ENCODE measurements around the gene TTBK1.

Gene TTBK1

DNA sequence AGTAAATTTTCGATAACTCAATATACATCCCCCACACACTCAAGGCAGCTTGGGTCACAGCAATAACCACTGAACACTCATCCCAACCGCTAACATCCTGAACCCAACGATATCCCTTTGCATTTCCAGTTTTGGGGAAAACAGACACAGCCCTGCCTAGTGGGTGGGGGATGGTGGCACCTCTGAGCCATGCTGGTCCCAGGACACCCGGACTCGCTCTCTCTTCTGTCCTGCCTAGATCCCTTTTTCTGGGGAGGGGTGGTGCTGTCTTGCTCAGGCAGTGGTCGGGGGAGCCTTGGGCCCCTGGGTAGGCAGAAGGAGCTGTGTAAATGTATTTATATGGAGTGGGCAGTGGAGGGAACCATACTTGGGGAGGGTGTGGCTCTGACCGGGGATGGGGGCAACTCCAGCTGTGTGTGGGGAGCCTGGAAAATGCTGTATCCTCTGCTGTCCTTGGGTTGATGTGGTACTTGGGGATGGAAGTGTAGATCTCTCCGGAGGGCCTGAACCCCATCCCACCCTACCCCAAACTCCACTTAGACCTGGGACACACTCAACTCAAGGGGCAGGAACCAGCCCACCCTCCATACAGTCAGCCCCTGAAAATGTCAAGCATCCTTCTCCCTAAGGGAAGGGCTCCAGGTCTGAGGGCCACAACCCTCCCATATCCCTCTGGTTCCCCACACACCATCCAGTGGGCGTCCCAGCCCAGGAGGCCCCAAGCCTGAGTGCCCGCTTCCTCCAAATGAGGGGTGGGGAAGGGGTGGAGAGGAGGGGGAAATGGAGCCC is 31.0 kb downstream of the TTBK1 start:
- no peak for DNase-seq

DNA sequence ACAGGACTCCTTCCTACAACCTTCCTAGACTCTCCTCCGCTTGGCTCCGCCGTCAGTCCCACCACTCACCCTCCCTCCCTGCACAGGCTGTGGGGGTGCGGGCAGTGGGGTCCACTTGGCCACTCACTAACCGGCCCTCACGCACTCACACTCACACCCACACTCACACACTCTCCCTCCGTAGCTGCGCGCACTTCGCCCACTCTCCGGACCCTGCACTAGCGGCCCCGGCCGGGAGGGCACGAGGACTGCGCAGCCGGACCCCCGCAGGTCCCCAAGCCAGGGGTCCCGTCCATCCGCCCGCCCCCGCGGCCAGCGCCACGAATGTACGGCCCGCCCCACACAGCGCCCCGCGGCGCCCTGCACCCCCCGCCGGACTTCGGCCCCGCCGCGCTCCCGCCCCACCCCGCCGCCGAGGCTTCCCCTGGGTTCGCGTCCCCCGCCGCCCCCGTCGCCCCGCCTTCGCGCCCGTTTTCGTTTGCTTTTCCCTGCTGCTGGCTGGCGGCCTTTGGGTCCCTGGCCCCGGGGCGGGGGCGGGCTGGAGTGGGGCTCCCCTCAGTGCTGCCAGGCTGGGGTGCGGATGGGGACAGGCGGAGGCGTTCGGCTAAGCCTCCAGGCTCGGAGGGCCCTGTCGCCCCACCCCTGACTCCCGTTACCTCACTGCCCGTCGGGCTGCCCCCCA is 31.8 kb downstream of the TTBK1 start:
- no peak for DNase-seq

DNA sequence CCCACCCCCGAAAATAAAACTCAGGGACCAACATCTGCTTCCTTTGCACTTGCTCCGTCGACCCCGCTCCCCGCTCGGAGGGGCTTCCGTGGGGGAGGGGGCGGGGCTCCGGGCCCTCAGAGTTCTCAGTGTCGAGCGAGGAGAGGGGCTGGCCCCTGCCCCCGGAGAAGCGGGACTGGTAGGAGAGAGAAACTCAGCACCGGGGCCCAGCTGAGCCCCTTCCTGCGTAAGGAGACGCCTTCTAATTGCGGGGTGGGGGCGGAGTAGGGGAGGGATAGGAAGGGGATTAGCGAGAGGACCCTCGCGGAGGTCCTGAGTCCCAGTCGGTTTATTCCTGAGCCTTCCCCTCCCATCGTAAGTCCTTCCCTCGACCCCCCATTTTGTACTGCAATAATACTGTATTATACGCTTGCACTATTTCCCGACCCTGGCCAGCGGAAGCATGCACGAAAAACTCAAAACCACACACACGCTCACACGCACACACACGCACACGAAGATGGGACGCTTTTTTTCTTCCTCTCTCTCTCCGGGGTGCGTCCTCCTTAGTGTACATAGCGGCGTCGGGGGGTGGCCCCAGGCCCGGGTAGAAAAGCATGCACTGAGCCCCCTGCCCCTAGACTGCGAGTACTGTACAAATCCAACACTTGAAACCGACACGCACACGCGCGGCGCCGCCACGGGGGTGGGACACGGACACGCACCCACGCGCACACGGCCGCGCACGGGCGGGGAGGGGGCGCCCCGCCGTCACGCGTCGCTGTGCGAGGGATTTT is 32.7 kb downstream of the TTBK1 start:
- no peak for DNase-seq

DNA sequence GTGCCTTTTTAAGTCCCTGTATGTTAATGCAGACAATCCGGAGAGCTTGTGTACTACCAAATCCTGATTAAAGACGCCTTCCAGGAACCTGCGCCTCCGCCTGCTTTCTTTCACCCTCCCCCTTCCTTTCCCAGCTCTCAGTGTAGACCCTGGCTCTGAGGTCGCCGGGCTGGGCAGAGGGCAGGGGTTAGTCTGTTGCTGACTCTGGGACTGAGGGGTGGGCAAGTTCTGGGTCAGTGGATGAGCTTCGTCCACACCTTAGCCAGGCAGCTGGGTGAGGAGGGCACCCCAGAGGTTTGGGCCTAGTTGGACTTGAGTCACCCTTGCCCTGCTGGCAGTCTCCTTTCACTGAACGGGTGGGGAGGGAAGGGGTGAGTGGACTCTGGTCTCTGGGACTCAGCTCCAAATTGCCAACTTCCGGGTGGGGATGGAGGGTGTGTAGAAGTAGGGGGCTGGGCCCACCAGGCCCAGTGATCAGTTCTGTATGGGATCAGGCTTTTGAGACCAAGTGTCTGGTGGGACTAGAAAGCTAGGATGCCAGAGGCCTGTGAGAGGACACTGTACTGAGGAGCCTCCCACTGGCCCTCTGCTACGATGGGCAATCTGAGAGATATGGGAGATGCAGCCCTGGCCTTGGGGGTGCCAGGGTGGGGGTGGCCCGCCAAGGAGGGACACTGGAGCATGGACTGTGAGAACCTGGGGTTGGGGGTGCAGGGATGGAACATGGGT is 33.5 kb downstream of the TTBK1 start:
- DNase-seq: no peak

DNA sequence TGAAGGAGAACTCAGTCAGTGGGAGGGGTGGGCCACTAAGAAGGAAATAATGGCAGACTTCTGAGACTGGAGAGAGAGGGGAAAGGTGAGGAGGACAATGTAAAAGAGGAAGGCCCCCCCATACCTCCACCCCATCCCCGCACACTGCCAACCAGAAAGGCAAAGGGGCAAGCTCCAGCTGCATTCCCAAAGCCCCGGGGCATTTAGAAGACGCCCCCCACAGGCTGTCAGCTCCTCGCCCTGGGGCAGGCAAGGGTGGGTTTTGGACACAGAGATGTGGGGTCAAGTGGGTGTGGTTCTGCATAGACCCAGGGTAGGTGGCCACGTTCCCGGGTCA is 34.0 kb downstream of the TTBK1 start:
- no peak for DNase-seq

DNA sequence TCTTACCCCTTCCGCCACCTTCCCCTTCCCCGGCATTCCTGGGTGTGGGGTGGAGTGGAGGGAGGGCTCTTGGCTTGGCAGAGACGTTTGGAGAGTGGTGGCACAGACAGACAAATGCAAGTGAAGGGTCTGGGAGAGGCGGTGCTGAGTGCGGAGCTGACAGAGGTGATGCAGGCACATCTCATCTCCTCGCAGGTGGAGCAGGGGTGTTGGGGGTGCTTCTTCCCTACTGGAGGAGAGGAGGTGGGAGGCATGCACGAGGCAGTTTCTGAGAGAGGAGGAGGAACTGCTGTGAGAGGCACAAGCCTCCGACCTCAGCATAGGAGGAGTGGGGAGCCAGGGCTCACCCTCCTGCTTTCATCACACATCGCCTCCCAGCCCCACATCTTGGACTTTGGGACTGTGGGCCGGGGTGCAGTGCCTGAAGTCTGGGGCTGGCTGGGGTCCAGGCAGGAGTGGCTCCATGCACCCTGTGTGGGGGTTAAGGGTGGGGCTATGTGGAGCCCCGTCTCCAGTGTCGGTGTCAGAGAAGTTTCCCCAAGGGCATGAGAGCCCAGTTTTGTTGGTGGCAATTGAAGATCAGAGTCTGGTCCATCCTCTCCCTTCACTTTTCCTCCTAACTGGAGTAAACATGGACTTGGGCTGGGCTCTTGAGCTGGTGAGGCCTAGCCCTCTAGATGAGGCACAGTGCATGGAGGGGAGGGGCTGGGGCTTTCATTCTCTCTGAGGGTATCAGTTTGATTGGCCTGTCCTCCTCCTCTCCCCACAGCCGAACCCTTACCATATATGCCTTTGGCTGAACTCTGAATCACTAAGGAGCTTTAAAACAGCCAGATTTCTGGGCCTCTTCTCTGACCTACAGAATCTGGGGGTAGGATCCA is 34.6 kb downstream of the TTBK1 start:
- DNase-seq: no peak

DNA sequence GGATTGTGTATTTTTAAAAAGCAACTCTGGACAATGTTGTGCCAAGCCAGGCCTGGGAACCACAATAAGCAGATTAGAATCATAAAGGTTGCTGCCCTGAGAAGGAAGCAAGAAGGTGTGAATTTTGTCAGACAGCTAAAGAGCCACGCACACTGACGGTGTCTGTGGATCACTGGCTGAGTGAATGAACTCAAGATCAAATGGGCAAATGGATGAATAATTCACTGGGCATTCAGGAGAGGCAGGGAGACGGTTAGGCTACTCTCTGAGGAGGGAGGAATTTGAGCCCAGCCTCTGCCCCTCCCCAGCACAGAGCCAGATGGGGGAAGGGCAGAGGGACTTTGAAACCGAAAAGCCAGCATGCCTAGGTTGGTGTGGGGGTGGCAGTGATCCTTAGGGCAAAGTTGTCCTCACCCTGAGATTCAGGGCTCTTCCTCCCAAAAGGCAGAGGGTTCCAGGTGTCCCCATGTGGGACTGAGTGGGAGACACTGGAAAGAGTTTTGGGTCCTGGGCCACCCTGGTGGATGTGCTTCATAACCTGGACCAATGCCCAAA is 35.3 kb downstream of the TTBK1 start:
- no peak for DNase-seq

DNA sequence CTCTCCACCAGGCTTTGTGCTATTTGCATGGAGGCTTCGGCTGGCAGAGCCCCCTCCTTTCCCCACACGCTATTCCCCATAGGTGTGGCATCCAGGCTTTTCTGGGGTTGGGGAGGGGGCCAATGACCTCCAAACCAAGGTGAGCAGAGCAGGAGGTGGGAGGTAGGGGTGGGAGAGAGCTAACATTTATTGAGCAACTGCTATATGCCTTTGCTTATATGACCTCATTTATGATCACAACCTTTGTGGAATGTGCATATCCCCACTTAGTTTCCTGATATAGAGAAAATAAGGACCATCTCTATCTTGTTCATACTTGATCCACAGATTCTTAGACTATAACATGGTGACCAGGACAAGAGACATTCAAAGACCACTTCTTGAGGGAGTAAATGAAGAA is 37.0 kb downstream of the TTBK1 start:
- no peak for DNase-seq

DNA sequence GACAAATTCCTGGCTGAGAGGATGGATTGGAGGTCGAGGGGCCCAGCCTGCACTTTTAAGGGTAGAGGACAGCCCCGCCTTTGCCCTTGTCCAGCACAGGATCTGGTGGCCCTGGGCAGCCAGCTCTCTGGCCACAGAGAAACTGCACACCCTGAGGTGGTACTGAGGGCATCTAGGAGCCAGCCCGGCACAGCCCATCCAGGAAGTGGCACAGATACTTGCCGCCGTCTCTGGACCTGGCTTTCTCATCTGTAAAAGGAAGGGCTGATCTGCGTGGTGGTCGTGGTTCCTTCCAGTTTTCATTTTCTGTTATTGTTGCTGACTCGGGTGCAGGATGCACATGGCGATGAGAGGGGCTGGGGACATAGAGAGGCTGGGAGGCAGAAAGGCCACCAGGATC is 38.8 kb downstream of the TTBK1 start:
- DNase-seq: no peak

DNA sequence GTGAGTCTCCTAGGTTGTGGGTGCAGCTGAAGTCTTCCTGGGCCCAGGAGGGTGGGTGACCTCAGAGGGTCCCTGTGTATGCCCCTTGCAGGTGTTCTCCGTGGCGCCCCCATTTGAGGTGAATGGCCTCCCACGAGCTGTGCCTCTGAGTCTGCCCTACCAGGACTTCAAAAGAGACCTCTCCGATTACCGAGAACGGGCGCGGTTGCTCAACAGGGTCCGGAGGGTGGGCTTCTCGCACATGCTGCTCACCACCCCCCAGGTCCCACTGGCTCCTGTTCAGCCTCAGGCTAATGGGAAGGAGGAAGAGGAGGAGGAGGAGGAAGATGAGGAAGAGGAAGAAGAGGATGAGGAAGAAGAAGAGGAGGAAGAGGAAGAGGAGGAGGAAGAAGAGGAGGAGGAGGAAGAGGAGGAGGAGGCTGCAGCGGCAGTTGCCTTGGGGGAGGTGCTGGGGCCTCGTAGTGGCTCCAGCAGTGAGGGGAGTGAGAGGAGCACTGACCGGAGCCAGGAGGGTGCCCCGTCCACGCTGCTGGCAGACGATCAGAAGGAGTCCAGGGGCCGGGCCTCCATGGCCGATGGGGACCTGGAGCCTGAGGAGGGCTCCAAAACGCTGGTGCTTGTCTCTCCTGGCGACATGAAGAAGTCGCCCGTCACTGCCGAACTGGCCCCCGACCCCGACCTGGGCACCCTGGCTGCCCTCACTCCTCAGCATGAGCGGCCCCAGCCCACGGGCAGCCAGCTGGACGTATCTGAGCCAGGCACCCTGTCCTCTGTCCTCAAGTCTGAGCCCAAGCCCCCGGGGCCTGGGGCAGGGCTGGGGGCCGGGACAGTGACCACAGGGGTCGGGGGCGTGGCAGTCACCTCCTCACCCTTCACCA is 39.6 kb downstream of the TTBK1 start:
- DNase-seq: no peak

DNA sequence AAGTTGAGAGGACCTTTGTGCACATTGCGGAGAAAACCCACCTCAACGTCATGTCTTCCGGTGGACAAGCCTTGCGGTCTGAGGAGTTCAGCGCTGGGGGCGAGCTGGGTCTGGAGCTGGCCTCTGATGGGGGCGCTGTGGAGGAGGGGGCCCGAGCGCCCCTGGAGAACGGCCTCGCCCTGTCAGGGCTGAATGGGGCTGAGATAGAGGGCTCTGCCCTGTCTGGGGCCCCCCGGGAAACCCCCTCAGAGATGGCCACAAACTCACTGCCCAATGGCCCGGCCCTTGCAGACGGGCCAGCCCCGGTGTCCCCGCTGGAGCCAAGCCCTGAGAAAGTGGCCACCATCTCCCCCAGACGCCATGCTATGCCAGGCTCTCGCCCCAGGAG is 40.2 kb downstream of the TTBK1 start:
- no peak for DNase-seq

DNA sequence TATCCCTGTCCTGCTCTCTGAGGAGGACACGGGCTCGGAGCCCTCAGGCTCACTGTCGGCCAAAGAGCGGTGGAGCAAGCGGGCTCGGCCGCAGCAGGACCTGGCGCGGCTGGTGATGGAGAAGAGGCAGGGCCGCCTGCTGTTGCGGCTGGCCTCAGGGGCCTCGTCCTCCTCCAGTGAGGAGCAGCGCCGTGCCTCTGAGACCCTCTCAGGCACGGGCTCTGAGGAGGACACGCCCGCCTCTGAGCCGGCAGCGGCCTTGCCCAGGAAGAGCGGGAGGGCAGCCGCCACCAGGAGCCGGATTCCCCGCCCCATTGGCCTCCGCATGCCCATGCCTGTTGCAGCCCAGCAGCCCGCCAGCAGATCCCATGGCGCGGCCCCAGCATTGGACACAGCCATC is 40.6 kb downstream of the TTBK1 start:
- DNase-seq: no peak

DNA sequence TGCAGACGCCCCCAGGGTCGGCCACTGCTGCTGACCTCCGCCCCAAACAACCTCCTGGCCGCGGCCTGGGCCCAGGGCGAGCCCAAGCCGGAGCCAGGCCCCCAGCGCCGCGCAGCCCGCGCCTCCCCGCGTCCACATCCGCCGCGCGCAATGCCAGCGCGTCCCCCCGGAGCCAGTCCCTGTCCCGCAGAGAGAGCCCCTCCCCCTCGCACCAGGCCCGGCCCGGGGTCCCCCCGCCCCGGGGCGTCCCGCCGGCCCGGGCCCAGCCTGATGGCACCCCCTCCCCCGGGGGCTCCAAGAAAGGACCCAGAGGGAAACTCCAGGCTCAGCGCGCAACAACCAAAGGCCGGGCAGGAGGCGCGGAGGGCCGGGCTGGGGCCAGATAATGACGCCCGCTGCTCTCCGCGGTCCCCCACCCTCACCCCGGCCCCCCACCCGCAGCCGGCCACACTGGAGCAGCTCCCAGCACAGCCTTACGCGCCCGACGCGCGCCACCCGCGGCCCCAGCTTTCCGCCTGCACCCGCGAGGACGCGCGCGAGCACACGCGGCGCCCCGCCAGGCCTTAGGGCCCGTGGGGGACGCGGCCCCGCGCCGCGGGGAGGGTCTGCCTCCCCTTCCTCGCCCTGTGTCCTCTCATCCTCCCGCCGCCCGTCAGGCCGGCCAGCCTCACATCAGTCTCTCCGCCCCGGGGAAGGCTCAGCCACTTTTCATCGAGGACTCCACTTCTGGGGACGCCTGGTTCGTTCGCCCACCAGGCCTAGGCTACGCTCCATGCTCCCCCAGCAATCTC is 41.9 kb downstream of the TTBK1 start:
- no peak for DNase-seq

DNA sequence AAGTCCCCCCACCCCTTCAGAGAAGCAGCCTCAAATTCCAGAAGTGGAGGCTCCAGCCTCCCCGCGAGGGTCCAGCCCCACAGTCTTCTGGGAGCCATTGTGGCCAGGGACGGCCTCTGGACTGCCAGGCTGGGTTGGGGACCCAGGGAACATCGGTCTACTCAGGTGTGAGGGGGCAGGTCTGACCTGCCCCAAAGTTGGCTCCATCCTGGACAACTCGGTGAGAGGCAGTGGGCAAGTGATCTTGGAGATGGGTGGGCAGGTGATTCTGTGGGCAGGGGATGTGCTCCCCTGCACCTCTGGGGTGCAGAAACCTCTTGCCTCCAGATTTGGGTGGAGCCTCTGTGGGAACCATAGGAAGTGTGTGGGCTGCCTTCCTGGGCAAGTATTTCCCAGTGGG is 42.6 kb downstream of the TTBK1 start:
- no peak for DNase-seq

DNA sequence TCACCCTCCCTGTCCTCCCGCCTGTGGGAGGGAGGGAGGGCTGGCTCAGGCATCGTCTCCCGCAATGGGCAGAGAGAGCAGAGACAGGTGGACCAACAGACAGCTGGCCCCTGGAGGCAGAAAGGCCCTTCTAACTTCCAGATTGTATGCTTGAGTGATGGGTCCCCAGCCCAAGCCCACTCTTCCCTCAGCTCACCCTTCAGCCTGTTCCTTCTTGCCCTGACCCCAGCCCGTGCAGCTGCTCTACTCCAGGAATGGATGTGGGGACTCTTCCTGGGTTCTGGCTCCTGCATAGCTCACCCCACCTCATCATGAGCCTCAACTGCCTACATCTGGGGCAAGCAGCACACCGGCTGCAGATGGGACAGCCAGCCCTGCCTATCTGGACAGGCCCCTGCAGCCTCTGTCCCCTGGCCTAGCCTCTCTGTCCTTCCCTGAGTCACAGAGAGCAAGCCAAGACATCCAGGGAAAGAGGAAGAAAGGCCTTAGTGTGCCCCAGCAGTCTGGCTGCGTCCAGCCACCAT is 43.2 kb downstream of the TTBK1 start:
- DNase-seq: no peak

DNA sequence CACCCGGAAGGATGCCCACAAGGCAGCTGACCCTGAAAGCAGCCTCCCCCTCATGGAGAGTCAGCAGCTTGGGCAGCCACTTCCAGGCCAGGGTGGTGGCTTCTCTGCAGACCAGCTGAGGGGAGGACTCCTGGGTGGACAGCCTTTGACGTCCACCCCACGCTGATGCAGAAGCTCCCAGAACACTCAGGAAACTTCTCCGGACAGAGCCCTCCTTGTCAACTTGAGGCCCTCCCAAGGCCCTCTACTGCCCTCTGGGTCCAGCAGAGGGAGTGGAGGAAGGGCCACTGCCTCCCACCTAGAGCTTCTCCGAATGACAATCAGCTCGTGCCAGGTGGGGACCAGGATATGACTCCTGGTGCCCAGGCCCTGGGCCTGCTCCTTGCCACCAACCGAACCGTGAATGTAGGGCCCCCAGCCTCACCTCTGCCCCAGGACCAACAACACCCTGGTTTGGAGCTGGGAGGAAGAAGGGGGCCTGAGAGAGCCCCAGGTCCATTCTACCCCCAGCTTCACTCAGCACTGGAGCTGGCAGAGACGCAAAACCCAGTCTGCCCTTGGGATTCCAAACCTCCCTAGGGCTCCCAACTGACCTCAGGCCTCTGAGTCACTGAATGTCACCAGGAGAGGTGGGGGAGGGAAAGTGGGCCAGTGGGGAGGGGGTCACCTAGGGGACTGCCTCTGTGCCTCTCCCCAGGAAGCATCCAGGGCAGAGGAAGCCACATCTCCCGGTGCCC is 43.9 kb downstream of the TTBK1 start:
- no peak for DNase-seq

DNA sequence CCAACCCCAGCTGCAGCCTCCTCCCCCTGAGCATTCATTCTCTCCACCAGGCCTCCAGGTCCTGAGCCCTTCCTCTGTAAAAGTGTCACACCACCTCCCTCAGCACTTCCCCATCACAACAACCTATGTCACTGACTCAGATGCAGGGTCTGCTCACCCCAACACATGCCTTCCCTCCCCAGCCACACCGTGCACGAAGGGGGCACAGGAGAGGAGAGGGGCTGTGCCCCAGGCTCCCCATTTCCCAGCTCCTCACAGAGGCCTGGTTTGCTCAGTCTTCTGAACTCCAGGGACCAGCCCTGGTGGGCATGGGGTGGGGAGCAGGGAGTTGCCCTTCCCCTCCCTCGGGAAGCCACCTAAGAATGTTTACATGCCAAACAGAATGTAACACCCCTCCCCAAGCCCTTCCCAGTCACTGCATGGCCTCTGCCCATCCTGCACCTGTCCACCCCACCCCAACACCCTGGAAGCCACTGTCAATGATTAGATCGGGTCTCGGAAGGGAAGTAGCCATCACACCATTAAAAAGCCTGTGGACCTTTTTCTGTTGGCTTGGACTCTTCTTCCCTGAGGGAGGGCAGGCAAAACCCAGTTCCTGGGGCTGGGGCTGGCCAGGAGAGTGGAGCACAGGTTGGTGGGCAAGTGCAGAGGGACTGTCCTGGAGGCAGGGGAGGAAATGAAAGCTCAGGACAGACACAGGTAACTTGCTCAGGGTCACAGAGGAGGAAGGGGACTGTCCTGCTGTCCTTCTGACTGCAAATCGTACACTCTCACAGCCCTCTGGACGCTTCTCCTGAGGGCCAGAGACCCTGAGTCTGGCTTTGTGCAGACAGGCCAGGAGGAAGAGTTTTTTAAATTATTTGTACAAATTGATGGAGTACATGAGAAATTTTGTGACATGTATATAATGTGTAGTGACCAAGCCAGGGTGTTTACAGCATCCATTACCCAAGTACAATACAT is 44.7 kb downstream of the TTBK1 start:
- DNase-seq: no peak

DNA sequence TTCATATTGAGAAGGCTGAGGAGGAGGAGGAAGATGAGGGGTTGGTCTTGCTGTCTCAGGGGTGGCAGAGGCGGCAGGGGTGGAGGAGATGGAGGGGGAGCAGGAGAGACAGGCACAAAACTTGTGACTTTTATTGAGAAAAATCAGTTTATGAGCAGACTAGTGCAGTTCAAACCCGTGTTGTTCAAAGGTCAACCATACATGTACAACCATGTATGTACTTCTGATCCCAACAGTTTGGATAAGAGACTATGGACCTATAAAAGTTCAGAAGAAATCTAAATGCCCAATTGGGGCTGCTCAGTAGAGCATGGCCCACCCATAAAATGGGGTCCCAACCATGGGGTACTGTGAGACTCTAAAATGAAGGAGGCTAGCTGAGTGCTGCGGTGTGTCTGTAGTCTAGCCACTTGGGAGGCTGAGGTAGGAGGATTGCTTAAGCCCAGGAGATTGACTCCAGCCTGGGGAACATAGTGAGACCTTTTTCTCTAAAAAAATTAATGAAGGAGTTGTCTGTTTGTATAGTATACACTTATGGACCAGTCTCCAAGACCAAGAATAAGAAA is 47.1 kb downstream of the TTBK1 start:
- no peak for DNase-seq
